HFFc6 (cell line): Measurements from ENCODE around the gene THTPA. TPM values are rescaled to one million over a fixed set of nuclear protein-coding genes. Genes with fewer than 3 reads are reported as not detected.
A peak's percentile ranks its signal among the peaks of the same experiment; 100 is the strongest.

Experiments
- DNase-seq: peaks from one replicate; pipeline ENCODE4 v3.0.0-alpha.2; 2018
- H3K27ac Mint-ChIP-seq: 2 replicates; pipeline ENCODE4 v1.8.0; 2020; ENCODE audit warnings: mild to moderate bottlenecking, mixed read lengths
- H3K27me3 Mint-ChIP-seq: 2 replicates; pipeline ENCODE4 v1.8.0; 2021; ENCODE audit warnings: mild to moderate bottlenecking, moderate library complexity, mixed read lengths; ENCODE audit not compliant: insufficient read depth
- H3K36me3 Mint-ChIP-seq: 2 replicates; pipeline ENCODE4 v1.8.0; 2021; ENCODE audit warnings: low read depth, mixed read lengths
- H3K4me1 Mint-ChIP-seq: 2 replicates; pipeline ENCODE4 v1.8.0; 2020; ENCODE audit warnings: low read depth, mixed read lengths
- H3K4me3 Mint-ChIP-seq: 2 replicates; pipeline ENCODE4 v1.8.0; 2020; ENCODE audit warnings: mild to moderate bottlenecking, moderate library complexity, mixed read lengths
- H3K9me3 Mint-ChIP-seq: 2 replicates; pipeline ENCODE4 v1.8.0; 2020; ENCODE audit warnings: mild to moderate bottlenecking, mixed read lengths
- total RNA-seq, 6 experiments: library from RNA; stranded (reverse); fragmentation: NEBNext Ultra II Directional; extraction: Animal tissue kit (Norgen Biotek cat#: 25700); gene quantifications; 2 replicates in 1 of 6; 3 replicates in 5 of 6; pipeline ENCODE4 v1.2.3, GENCODE V29; 2021
- TF ChIP-seq, protein P1 (sequence below): fragments of 200-600 bp; sonication (generic); IDR thresholded peaks from 2 replicates; pipeline ENCODE4 v1.5.0; 2021; ENCODE audit warnings: antibody characterized with exemption, mild to moderate bottlenecking

Gene THTPA
- total RNA-seq, 6 experiments from 2014 or later, result 10.4 to 14.1 (median 11.0) TPM

DNA sequence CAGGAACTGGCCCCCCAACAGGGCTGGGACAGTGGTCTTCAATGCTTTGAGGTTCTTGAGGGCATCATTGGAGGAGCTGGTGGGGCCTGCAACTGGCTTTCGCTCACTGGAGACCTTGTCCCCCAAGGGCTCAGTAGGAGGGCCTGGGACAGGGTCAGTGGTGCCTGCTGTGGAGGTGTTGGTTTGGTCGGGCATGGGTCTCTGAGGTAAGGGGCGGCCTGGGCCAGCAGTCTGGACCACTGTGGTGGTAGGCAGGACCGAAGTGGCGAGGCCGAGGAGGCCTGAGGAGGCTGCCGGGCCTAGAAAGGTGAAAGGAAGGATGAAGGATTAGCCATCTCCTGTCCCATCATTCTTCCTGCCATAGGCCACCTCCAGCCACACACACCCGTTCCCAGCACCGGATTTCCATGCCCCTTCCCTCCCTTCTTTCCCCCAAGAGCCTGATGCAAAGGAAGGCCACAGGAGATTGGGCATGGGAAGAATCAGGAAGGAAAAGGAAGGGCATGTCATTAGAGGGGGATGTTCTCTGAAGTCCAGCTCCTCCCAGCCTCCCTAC, 33.4 kb upstream of the THTPA start:
- Mint-ChIP-seq H3K27me3 (peaks cover 8% of the 10 kb centered on the region), H3K9me3 (no peaks in the 10 kb centered on the region), H3K27ac (no peak overlapping the region), H3K4me3 (no peak overlapping the region), H3K4me1 (no peaks in the 10 kb centered on the region), H3K36me3 (no peaks in the 10 kb centered on the region)
- TF ChIP-seq, protein P1, sequence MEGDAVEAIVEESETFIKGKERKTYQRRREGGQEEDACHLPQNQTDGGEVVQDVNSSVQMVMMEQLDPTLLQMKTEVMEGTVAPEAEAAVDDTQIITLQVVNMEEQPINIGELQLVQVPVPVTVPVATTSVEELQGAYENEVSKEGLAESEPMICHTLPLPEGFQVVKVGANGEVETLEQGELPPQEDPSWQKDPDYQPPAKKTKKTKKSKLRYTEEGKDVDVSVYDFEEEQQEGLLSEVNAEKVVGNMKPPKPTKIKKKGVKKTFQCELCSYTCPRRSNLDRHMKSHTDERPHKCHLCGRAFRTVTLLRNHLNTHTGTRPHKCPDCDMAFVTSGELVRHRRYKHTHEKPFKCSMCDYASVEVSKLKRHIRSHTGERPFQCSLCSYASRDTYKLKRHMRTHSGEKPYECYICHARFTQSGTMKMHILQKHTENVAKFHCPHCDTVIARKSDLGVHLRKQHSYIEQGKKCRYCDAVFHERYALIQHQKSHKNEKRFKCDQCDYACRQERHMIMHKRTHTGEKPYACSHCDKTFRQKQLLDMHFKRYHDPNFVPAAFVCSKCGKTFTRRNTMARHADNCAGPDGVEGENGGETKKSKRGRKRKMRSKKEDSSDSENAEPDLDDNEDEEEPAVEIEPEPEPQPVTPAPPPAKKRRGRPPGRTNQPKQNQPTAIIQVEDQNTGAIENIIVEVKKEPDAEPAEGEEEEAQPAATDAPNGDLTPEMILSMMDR, result no peak
- no peak for DNase-seq

DNA sequence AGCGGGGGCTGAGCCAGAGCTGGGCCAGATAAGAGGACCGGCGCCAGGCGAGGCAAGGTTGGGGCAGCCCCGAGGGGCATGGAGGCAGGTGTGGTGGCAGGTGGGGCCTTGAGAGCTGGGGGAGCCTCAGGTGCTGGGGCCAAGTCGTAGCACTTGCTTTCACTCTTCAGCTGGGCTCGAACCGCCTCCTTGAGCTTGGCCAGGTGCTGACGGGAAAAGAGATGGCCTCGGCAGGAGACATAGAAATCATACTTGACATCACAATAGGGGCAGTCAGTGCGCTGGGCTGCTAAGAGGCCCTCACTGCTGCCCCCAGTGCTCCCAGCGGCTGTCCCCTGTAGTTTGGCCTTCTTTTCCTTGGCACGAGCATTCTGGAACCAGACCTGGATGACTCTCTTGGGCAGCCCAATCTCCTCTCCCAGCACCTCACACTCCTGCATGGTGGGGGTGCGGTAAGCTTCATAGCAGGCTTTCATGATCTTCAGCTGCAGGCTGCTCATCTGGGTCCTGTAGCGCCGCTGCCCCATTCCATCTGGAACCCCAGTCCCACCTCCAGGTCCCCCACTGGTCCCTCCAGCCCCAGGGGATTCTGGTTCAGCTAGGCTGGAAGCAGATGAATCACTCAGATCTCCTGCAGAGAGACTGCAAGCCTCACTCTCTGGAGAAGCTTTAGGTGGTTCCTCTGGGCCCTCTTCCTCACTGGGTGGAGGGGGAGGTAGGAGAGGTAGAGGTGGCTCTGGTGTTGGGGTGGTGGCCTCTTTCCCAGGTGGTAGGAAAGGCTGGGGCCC, 32.6 kb upstream of the THTPA start:
- Mint-ChIP-seq H3K27me3 (peaks cover 8% of the 10 kb centered on the region), H3K27ac (no peak overlapping the region), H3K4me1 (no peaks in the 10 kb centered on the region), H3K36me3 (no peaks in the 10 kb centered on the region), H3K4me3 (no peak overlapping the region), H3K9me3 (no peaks in the 10 kb centered on the region)
- no peak for DNase-seq
- TF ChIP-seq, protein P1, result no peak

DNA sequence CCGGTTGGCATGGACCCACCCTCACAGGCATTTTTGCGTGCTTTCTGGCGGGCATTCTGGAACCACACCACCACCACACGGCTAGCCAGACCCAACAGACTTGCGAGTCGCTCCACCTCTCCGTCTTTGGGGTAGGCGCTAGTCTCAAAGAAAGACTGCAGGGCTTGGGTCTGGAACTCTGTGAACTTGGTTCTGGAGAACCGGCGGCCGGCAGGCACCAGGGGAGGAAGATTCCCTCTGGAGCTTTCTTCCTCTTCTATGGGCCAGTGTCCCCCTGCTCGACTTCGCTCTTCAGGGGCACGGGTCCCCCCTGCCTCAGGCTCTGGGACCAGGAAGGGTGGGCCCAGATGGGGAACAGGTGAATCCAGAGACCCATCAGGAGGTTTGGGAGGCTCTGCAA, 31.1 kb upstream of the THTPA start:
- H3K27ac Mint-ChIP-seq, result no peak overlapping the region
- peaks cover 15% of the 10 kb centered on the region for H3K27me3 Mint-ChIP-seq
- TF ChIP-seq, protein P1, result no peak
- H3K9me3 Mint-ChIP-seq, result no peaks in the 10 kb centered on the region
- DNase-seq, result no peak
- no peaks in the 10 kb centered on the region for H3K36me3 Mint-ChIP-seq
- no peak overlapping the region for H3K4me3 Mint-ChIP-seq
- no peaks in the 10 kb centered on the region for H3K4me1 Mint-ChIP-seq

DNA sequence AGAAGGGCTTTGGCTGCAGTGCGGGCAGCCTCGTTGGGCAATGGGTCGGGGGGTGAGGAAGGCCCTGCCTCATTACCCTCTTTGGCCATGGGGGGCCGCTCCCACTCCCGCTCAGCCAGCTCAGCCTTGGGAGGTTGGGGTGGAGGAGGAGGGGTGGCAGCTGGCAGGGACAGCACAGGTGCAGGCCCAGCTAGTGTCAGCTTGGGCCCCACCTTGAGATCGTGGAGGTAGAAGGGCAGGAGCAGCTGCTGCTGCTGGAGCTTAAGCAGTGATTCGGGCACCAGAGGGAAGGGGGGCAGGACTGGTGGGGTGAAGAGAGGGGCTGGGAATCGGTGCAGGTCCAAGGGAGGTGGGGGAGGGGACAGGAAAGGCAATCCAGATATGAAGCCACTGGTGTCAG, 30.5 kb upstream of the THTPA start:
- H3K9me3 Mint-ChIP-seq, result no peaks in the 10 kb centered on the region
- no peaks in the 10 kb centered on the region for H3K36me3 Mint-ChIP-seq
- H3K27ac Mint-ChIP-seq, result no peak overlapping the region
- H3K27me3 Mint-ChIP-seq, result peaks cover 13% of the 10 kb centered on the region
- DNase-seq, result no peak
- TF ChIP-seq, protein P1, result no peak
- H3K4me3 Mint-ChIP-seq, result no peak overlapping the region
- no peaks in the 10 kb centered on the region for H3K4me1 Mint-ChIP-seq

DNA sequence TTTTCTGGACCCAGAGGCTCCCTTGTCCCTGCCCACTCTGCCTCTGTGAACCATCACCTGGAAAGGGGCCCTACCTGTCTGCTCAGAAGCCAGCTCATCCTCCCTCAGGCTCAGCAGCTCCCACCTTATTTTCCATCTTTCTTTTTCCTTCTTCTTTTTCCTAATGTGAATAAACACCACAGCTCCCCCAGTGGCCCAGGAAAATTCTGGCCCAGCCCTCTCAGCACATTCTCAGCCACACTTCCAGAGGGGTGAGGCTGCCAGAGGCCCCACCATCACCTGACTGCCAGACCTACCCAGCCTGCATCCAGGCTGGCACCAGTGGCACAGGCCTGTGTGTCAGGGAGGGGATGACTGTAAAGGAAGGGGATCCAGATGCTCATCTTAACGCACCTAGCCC, 27.5 kb upstream of the THTPA start:
- no peak for DNase-seq
- TF ChIP-seq, protein P1, result peak; percentile 57

More for the DNA sequence above, 27.5 kb upstream of the THTPA start:
- H3K27me3 Mint-ChIP-seq, result peaks cover 14% of the 10 kb centered on the region
- H3K4me3 Mint-ChIP-seq, result no peak overlapping the region
- no peaks in the 10 kb centered on the region for H3K36me3 Mint-ChIP-seq
- no peaks in the 10 kb centered on the region for H3K9me3 Mint-ChIP-seq
- no peak overlapping the region for H3K27ac Mint-ChIP-seq
- H3K4me1 Mint-ChIP-seq, result no peaks in the 10 kb centered on the region
